Gastroesophageal sphincter (tissue), 4 donors: ENCODE results near the gene TDP1. TPM values are rescaled to one million over a fixed set of nuclear protein-coding genes. Genes with fewer than 3 reads are reported as not detected.
A peak's percentile ranks its signal among the peaks of the same experiment; 100 is the strongest.

ENCODE experiments used
- ATAC-seq: fragments of 150-250 bp; one replicate; pipeline ENCODE4 v1.9.1; 2016; ENCODE audit warnings: mild to moderate bottlenecking, moderate library complexity
- H3K27ac ChIP-seq, 4 donors: fragments of 200-600 bp; sonication (generic) in 3 of 4; 1 replicate in 3 of 4; 2 replicates in 1 of 4; pipeline ENCODE4 v1.5.1; 2016 to 2019
- H3K27me3 ChIP-seq: fragments of 200-600 bp; sonication (generic); one replicate; pipeline ENCODE4 v1.5.1; 2019
- H3K36me3 ChIP-seq, 2 donors: fragments of 200-600 bp; sonication (generic); one replicate each; pipeline ENCODE4 v1.5.1; 2019; ENCODE audit warnings: control low read depth in 1 of 2
- H3K4me1 ChIP-seq, 3 donors: fragments of 200-600 bp; sonication (generic); 1 replicate in 2 of 3; 2 replicates in 1 of 3; pipeline ENCODE4 v1.5.1; 2016 to 2019; ENCODE audit warnings: control low read depth in 2 of 3
- H3K4me3 ChIP-seq, 2 donors: fragments of 200-600 bp; sonication (generic); one replicate each; pipeline ENCODE4 v1.5.1; 2019; ENCODE audit warnings: mild to moderate bottlenecking in 1 of 2, moderate library complexity in 1 of 2
- H3K9me3 ChIP-seq, 3 donors: fragments of 200-600 bp; sonication (generic); one replicate each; pipeline ENCODE4 v1.5.1; 2017 to 2019; ENCODE audit warnings: control low read depth in 2 of 3
- EP300 ChIP-seq: sonication (generic); formaldehyde crosslinking; IDR thresholded peaks from one replicate; pipeline ENCODE4 v1.6.1; 2017; ENCODE audit warnings: antibody characterized with exemption, mild to moderate bottlenecking
- POLR2A ChIP-seq, 2 donors: fragments of 450-650 bp; IDR thresholded peaks; one replicate each; pipeline ENCODE4 v1.6.1; 2017; ENCODE audit warnings: antibody characterized with exemption in 2 of 2, mild to moderate bottlenecking in 2 of 2, moderate library complexity in 1 of 2
- POLR2AphosphoS5 ChIP-seq: sonication (generic); formaldehyde crosslinking; IDR thresholded peaks from one replicate; pipeline ENCODE4 v1.6.1; 2017; ENCODE audit warnings: antibody characterized with exemption
- WGBS, 2 donors: methylation state at CpG; one replicate each; pipeline ENCODE4 v1.1.5; 2018; ENCODE audit warnings: low coverage in 1 of 2; 5-methylcytosine and 5-hydroxymethylcytosine counted together
- total RNA-seq, 4 donors: library from RNA; depleted of rRNA; stranded (reverse); fragments of >200 nt; gene quantifications; one replicate each; pipeline ENCODE4 v1.1.0, GENCODE V29; 2016
- TF ChIP-seq, protein P1 (sequence below), 4 experiments: fragments of 200-600 bp in 2 of 4; fragments of 450-650 bp in 2 of 4; sonication (generic) in 1 of 4; IDR thresholded peaks; one replicate each; pipeline ENCODE4 v1.5.1; 2017 to 2019; ENCODE audit warnings: antibody characterized with exemption in 4 of 4, mild to moderate bottlenecking in 2 of 4, moderate library complexity in 2 of 4

Gene TDP1
- total RNA-seq, 4 donors from 2014 or later, result 5.4 to 12.1 (median 10.3) TPM

DNA sequence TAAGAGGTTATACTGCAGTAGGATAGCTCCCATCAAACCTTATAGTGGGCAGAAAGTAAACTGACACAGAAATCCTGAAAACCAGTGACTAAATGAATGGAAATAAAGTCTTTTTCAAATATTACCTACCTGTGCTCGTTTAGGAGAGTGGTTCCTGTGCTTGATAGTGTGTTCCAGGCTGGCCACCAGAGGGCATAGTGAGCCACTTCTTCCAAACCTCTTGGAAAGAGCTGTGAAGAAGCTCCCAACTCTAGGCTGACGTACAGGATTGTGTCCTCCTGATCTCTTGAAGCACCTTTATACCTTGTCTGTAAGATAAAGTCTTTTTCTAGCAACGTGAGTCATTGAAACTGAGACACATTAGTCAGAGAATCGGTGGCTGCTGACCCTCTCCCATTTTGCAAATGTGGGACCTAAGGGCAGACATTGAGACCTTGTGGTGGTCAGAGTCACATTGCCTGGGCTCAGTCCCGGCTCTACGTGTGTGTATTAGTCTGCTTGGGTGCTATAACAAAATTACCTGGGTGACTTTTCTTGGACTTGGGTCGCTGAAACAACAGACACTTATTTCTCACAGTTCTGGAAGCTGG, 17.6 kb downstream of the TDP1 start:
- Histone ChIP-seq H3K27ac (no peak overlapping the region), H3K4me3 (no peak overlapping the region), H3K27me3 (no peaks in the 10 kb centered on the region), H3K9me3 (no peaks in the 10 kb centered on the region), H3K4me1 (no peaks in the 10 kb centered on the region), H3K36me3 (peaks cover 0 to 80% of the 10 kb centered on the region in 2 donors)
- TF ChIP-seq, protein P1, sequence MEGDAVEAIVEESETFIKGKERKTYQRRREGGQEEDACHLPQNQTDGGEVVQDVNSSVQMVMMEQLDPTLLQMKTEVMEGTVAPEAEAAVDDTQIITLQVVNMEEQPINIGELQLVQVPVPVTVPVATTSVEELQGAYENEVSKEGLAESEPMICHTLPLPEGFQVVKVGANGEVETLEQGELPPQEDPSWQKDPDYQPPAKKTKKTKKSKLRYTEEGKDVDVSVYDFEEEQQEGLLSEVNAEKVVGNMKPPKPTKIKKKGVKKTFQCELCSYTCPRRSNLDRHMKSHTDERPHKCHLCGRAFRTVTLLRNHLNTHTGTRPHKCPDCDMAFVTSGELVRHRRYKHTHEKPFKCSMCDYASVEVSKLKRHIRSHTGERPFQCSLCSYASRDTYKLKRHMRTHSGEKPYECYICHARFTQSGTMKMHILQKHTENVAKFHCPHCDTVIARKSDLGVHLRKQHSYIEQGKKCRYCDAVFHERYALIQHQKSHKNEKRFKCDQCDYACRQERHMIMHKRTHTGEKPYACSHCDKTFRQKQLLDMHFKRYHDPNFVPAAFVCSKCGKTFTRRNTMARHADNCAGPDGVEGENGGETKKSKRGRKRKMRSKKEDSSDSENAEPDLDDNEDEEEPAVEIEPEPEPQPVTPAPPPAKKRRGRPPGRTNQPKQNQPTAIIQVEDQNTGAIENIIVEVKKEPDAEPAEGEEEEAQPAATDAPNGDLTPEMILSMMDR (IDR thresholded peaks at IDR 0.05), result peak; percentile 62 to 77 (median 72)
- TF ChIP-seq EP300 (no peak), POLR2A (IDR thresholded peaks at IDR 0.05) (no peak)
- ATAC-seq, result peak; percentile 69
- 0% methylated on average over 1 of the region's 7 CpGs for WGBS, 2 donors

DNA sequence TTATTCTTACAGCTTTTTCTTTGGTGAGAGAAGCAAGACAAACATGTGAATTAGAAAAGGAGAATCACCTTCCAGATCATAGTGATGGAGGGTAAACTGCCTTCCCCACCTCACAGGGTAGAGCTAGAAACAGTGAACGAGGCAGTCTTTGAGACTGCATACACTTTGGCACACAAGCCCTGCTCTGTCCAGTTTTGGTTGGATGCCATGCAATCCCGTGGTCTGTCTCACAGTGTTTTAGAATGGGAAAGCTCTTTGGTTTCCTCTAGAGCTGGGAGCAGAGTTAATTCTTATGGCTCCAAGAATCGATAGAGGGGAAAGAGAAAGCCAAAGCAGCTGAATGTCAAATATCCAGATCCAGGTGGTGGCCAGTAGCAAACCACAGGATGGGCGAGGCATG, 21.9 kb downstream of the TDP1 start:
- no peak for ATAC-seq
- WGBS, 2 donors, result 74 to 100% methylated on average over 1 to 4 of the region's 4 CpGs
- TF ChIP-seq, protein P1 (IDR thresholded peaks at IDR 0.05), result no peak
- no peak for TF ChIP-seq POLR2A (IDR thresholded peaks at IDR 0.05)
- TF ChIP-seq POLR2AphosphoS5, result no peak
- no peak for TF ChIP-seq EP300

DNA sequence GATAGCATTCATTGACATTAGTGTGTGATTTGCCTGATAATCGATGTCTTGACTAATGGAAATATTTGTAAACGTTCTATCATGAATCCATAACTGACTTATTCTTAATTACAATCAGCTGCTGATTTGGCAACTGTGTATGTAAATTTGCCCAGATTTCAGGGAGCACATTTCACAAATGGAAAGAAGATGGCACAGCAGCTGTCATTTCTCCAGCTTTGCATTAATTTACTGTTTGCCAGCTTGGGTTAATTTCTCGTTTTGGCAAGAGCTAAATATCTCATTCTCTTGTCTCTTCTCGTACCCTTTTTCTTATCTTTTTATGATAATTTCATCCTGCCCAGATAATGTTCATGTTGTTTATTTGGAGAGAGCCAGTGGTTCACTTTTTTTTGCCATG, 22.9 kb downstream of the TDP1 start:
- no peak overlapping the region for H3K4me3 ChIP-seq
- H3K9me3 ChIP-seq, result no peaks in the 10 kb centered on the region
- H3K4me1 ChIP-seq, result no peaks in the 10 kb centered on the region
- H3K27ac ChIP-seq, result no peak overlapping the region
- peaks cover 0 to 96% of the 10 kb centered on the region in 2 donors for H3K36me3 ChIP-seq
- WGBS, 2 donors, result 75 to 80% methylated on average over 1 to 4 of the region's 4 CpGs
- H3K27me3 ChIP-seq, result no peaks in the 10 kb centered on the region
- TF ChIP-seq POLR2A (IDR thresholded peaks at IDR 0.05) (no peak), POLR2AphosphoS5 (no peak), EP300 (no peak)
- TF ChIP-seq, protein P1 (IDR thresholded peaks at IDR 0.05), result no peak
- no peak for ATAC-seq

More for the DNA sequence above, 21.9 kb downstream of the TDP1 start:
- Histone ChIP-seq H3K4me3 (no peak overlapping the region), H3K9me3 (no peaks in the 10 kb centered on the region), H3K27ac (no peak overlapping the region), H3K4me1 (no peaks in the 10 kb centered on the region), H3K36me3 (peaks cover 0 to 88% of the 10 kb centered on the region in 2 donors), H3K27me3 (no peaks in the 10 kb centered on the region)

DNA sequence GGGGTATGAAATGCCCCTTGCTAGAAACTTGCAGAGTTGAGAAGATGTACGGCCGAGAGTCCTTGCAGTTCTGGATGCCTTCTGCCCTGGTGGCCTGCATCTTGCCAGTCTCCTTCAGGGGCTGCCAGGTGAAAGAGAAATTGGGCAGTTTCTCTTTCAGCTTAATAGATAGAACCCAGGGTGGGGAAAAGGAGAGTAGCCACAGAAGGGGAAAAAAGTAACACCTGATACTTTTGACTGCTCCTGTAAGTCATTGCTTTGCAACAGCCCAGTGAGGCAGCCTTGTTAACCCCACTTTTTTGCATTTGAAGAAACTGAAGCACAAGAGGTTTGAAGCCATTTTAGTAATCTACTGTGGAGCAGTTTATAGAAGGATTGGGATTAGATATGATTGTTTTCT, 27.6 kb downstream of the TDP1 start:
- H3K36me3 ChIP-seq, result peaks cover 0 to 95% of the 10 kb centered on the region in 2 donors
- ATAC-seq, result no peak
- H3K4me3 ChIP-seq, result no peak overlapping the region
- TF ChIP-seq EP300, result no peak
- no peak for TF ChIP-seq POLR2AphosphoS5
- no peak for TF ChIP-seq POLR2A (IDR thresholded peaks at IDR 0.05)
- TF ChIP-seq, protein P1 (IDR thresholded peaks at IDR 0.05), result no peak
- no peaks in the 10 kb centered on the region for H3K4me1 ChIP-seq
- 100% methylated on average over 1 of the region's 2 CpGs; no CpG with 5 or more reads in 1 of the 2 donors for WGBS, 2 donors
- H3K27ac ChIP-seq, result no peak overlapping the region
- no peaks in the 10 kb centered on the region for H3K9me3 ChIP-seq
- no peaks in the 10 kb centered on the region for H3K27me3 ChIP-seq

DNA sequence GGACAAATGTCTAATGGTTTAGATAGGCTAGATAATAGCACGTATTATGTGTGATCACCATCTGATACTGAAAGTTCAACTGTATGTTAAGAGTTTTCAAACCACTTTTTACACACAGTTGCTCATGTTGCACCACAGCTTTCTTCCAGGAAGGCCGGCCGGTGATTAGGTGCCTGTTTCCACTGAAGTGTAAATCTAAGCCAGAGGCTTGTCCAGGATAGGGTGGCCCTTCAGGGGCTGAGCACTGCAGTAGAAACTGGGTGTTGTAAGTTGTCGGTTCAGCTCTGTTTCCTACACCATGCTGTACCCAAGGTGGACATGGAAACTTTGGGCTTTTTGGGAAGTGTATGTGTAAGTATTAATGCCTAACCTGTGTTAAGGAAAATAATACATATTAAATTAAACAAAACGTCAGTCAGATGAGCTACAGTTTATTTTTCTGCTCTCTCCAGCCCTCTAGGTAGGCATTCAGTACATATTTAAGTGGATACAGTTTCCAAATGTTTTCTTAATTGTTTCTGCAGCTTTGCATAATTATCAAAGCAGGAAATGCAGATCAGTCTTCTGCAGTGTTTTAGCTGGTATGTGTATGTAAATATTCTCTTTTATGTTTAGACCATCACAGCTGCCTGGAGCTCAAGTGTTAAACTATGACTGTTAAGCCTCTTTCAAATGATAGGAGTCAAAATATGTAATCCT, 30.9 kb downstream of the TDP1 start:
- TF ChIP-seq EP300, result no peak
- Histone ChIP-seq H3K27me3 (no peaks in the 10 kb centered on the region), H3K27ac (no peak overlapping the region), H3K9me3 (no peaks in the 10 kb centered on the region), H3K36me3 (peaks cover 0 to 94% of the 10 kb centered on the region in 2 donors), H3K4me3 (no peak overlapping the region), H3K4me1 (no peaks in the 10 kb centered on the region)
- 69 to 70% methylated on average over 3 to 5 of the region's 5 CpGs for WGBS, 2 donors
- ATAC-seq, result no peak
